ENCODE results near the gene DNAJC24.

DNA sequence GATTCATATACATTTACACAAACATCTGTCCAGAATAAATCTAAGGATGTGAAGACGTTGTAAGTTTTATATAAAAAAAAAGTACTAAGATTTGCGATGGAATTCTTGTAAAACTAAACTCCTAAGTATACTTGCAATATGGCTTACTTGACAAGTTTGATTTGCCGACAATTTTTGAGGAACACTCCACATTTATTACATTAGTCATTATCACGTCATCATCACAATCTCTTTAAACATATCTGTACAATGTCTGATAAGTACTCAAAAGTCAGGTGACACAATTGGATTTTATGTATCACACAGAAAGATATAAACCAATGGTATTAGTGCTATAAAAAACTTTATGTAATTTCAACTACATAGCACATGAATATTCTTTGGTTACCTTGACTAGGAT lies 109.4 kb downstream of the DNAJC24 start:
- TF ChIP-seq, protein P1, sequence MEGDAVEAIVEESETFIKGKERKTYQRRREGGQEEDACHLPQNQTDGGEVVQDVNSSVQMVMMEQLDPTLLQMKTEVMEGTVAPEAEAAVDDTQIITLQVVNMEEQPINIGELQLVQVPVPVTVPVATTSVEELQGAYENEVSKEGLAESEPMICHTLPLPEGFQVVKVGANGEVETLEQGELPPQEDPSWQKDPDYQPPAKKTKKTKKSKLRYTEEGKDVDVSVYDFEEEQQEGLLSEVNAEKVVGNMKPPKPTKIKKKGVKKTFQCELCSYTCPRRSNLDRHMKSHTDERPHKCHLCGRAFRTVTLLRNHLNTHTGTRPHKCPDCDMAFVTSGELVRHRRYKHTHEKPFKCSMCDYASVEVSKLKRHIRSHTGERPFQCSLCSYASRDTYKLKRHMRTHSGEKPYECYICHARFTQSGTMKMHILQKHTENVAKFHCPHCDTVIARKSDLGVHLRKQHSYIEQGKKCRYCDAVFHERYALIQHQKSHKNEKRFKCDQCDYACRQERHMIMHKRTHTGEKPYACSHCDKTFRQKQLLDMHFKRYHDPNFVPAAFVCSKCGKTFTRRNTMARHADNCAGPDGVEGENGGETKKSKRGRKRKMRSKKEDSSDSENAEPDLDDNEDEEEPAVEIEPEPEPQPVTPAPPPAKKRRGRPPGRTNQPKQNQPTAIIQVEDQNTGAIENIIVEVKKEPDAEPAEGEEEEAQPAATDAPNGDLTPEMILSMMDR (conservative IDR thresholded peaks at IDR 0.05 in 1 of 2, IDR thresholded peaks at IDR 0.05 in 1 of 2; ENCODE audit: extremely low read depth in 1 of 2, insufficient read depth in 1 of 2, low read depth in 1 of 2, low read length in 2 of 2) = no peak
- TF ChIP-seq EZH2 (IDR thresholded peaks at IDR 0.05; ENCODE audit: borderline replicate concordance, low read length) = no peak
